ENCODE results near the gene CMC2. TPM values are rescaled to one million over a fixed set of nuclear protein-coding genes. Genes with fewer than 3 reads are reported as not detected.

CMC2 gene
- total and polyA plus RNA-seq, 10 of the 15 experiments (the other 5 are each of a cell fraction or from before 2014, with no cell fraction given): 62.8 to 251 (median 157) TPM

- no TSS peak for BruUV-seq (replicated peaks)
- WGBS (ENCODE audit: insufficient coverage, insufficient replicate concordance, low lambda C conversion rate, missing lambda C conversion rate): 13% methylated on average over 11 of the region's 11 CpGs
- TF ChIP-seq TCF12 (IDR thresholded peaks at IDR 0.05; ENCODE audit: low read depth, low read length): no peak
- peak; percentile 38; the same call in 1 of the 2 replicates for TF ChIP-seq NBN (IDR thresholded peaks at IDR 0.05)
- no peak for TF ChIP-seq USF1 (IDR thresholded peaks at IDR 0.05; ENCODE audit: borderline replicate concordance, extremely low read length, insufficient read depth, low read depth, low read length)
- TF ChIP-seq NFIC (IDR thresholded peaks at IDR 0.05; ENCODE audit: low read depth, low read length): 0 out of 2 replicates have a peak, but pooled peaks have one; percentile 20
- no peak for TF ChIP-seq SMAD1 (IDR thresholded peaks at IDR 0.05; ENCODE audit: low read depth, partially characterized antibody)
- TF ChIP-seq MEF2B (IDR thresholded peaks at IDR 0.05; ENCODE audit: partially characterized antibody, poor library complexity, severe bottlenecking): no peak
- peak; percentile 81; the same call in 1 of the 2 replicates for TF ChIP-seq ZNF217 (IDR thresholded peaks at IDR 0.05)
- no peak for TF ChIP-seq RAD51 (IDR thresholded peaks at IDR 0.05)
- no peak for TF ChIP-seq BRCA1 (IDR thresholded peaks at IDR 0.05; ENCODE audit: low read depth, low read length)
- 0 out of 2 replicates have a peak, but pooled peaks have one; percentile 24 for TF ChIP-seq SMARCA5 (IDR thresholded peaks at IDR 0.05)
- TF ChIP-seq ZBTB11 (CRISPR knock-in tag; IDR thresholded peaks at IDR 0.05): no peak
- TF ChIP-seq MTA3 (IDR thresholded peaks at IDR 0.05; ENCODE audit: borderline replicate concordance, low read length): no peak
- TF ChIP-seq ZNF207 (IDR thresholded peaks at IDR 0.05; ENCODE audit: borderline replicate concordance): no peak
- TF ChIP-seq POLR2AphosphoS5 (IDR thresholded peaks at IDR 0.05; ENCODE audit: low read length): no peak
- 0 out of 2 replicates have a peak, but pooled peaks have one; percentile 29 for TF ChIP-seq IKZF1 (conservative IDR thresholded peaks at IDR 0.05)
- Histone ChIP-seq H2AFZ (ENCODE audit: control insufficient read depth, low read depth, low read length) (no peak overlapping the region; the same call in 1 of the 2 replicates), H3K4me3 (peak overlapping the region; percentile 59), H3K27me3 (replicated peaks in 1 of 2; ENCODE audit: control insufficient read depth in 2 of 2, insufficient read depth in 2 of 2, low read length in 1 of 2) (no peaks in the 10 kb centered on the region), H3K27ac (ENCODE audit: control insufficient read depth, insufficient read depth) (peak overlapping the region; percentile 40), H3K4me2 (ENCODE audit: control insufficient read depth, insufficient read depth) (peak overlapping the region; percentile 48), H3K9me3 (replicated peaks; ENCODE audit: control insufficient read depth, insufficient read depth, low read length) (no peaks in the 10 kb centered on the region; the same call in 2 of the 3 replicates), H3K9ac (ENCODE audit: control insufficient read depth, insufficient read depth, low read length) (peak overlapping the region; percentile 31), H3K79me2 (ENCODE audit: control insufficient read depth, insufficient read depth, low read length) (peaks cover 89% of the 10 kb centered on the region), H4K20me1 (ENCODE audit: control insufficient read depth, insufficient read depth) (no peaks in the 10 kb centered on the region), H3K36me3 (ENCODE audit: control insufficient read depth in 2 of 2, insufficient read depth in 2 of 2, low read length in 1 of 2) (0 out of 4 replicates have a peak, but pooled peaks cover 0 to 2% of the 10 kb centered on the region in 2 experiments), H3K4me1 (ENCODE audit: control insufficient read depth, insufficient read depth, low read length) (peaks cover 9% of the 10 kb centered on the region)
- intact Hi-C loops (cut with micrococcal nuclease; ENCODE audit: unreplicated experiment): loop anchor here (10.0 kb wide), 3 partner anchors 311 to 1651 kb away; partner anchors contain the start of gene GAN
- ATAC-seq (no peak), FAIRE-seq (no peak), DNase-seq (ENCODE audit: low read depth, low spot score) (no peak)
- ChIA-PET POLR2A (interaction anchor here (1.0 to 4.2 kb wide), 4 partner anchors 17 to 477 kb away, joined by 3 to 25 read pairs (median 4); partner anchors contain the start of genes ATMIN and C16orf46), SMC1A (ENCODE audit: uncharacterized antibody, unreplicated experiment) (interaction anchor here (0.5 to 2.0 kb wide), 16 partner anchors 8 to 732 kb away, joined by 3 to 16 read pairs (median 4); partner anchors contain the start of gene GAN), CTCF (interaction anchor here (0.6 to 5.1 kb wide), 16 partner anchors 8 to 735 kb away, joined by 3 to 67 read pairs (median 5); partner anchors contain the start of genes ATMIN and C16orf46), RAD21 (ENCODE audit: unreplicated experiment) (interaction anchor here (0.7 to 1.9 kb wide), 9 partner anchors 7 to 735 kb away, joined by 3 to 9 read pairs (median 4); partner anchors contain the start of genes ATMIN and C16orf46)
- in situ Hi-C loops (cut with MboI): no loop called here
Measured at GRCh38 chr16:81003610-81004460, 2.9 kb downstream of the CMC2 start.

Measured in GM12878 (cell line).